ENCODE data around the gene CFAP410.

- TF ChIP-seq CTCF (IDR thresholded peaks at IDR 0.05) (no peak), EZH2 (IDR thresholded peaks at IDR 0.05; ENCODE audit: borderline replicate concordance, insufficient read depth, low read depth, low read length, poor library complexity, severe bottlenecking) (no peak)
These were observed 5.5 kb upstream of the CFAP410 start for GRCh38 chr21:44344541-44345183.

All from B cell (primary cell).